ENCODE measurements around the gene CDCP1.
"Not testable (repeated sequence)": the region's sequence is repeated elsewhere in the genome, so short reads cannot be mapped to it uniquely, and the experiment has no call there.

CDCP1 gene

DNA sequence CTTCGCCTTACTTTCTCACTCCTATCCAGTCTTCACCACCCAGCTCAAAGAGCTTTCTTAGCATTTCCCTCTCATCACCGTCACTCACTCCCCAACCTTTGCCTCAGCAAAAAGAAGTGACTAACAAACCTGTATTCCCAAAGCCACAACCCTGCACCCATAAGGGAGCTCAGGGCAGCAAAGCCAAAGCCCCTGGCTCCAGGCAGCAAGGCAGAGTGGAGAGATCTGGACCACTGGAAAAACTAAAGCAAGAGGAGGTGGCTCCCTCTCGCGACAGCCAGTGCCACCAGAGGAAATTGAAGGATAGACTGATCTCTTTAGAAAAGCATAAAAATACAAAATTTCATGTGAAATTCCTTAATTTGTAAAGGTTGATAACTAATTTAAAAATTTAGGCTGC lies 25.1 kb upstream of the CDCP1 start:
- DNase-seq: no peak

DNA sequence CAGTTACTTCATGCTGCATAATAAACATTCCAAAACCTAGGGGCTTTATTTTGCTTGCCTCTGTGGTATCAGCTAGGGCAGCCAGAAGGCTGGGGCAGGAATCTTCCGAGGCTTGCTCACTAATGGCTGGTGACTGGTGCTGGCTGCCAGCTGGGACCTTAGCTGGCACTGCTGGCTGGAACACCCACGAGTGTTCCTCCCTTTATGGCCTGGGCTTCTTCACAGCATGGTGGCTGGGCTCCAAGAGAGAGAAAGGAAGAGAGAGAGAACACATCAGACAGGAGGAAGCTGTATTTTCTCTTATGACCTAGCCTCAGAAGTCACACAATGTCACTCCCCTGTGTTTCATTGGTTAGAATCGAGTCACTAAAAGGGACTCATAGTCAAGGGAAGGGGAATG lies 23.9 kb upstream of the CDCP1 start:
- no peak for DNase-seq

DNA sequence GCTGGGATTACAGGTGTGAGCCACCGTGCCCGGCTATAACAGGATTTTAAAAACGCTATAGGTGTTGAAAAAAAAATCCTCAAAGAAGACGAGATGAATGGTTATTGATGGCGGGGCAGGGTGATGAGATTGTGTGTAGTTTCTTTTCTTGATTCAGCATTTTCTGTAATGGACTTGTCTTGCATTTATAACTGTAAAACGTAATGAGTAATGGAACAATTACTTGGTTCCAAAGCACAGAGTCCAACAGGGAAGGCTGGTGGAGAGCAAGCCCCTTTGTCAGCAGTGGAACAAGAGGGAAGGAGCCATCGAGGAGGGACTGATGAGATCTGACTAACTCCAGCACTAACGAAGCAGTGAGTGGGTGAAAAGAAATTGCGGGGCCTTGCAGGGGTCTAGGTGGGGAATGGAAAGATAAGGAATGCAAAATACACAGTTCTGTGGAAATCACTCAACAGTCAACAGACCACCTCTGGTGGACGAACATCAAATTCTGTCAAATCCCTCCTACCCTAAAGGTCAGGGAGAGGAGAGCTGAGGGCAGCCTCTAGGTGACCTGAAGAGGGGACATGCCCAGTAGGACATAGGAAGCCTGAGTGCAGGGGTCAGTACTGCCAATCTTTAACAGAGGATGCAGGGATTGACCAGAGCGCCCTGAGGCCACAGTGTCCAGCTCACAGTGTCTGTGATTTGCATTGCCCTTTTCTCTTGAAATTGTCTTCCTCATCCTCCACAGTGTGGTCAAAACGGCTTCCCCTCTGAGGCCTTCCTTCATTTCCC lies 23.1 kb upstream of the CDCP1 start:
- no peak for DNase-seq

DNA sequence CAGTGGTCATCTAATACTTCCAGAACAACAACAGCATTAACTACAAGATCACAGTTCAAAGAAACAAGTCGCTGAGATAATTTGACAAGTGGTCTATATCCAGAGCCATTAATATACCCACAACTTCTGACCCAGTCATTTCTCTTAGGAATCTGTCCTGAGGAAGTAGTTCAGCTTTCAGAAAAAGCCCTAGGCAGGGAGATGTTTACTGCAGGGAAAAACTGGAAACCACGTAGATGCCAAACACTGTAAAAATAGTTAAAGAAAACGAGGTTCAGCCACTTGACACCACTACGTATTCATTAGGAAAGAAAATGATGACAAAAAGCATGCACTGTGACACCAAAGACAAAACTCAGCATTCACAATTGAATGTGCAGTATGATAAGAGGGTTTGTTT lies 22.3 kb upstream of the CDCP1 start:
- DNase-seq: no peak

DNA sequence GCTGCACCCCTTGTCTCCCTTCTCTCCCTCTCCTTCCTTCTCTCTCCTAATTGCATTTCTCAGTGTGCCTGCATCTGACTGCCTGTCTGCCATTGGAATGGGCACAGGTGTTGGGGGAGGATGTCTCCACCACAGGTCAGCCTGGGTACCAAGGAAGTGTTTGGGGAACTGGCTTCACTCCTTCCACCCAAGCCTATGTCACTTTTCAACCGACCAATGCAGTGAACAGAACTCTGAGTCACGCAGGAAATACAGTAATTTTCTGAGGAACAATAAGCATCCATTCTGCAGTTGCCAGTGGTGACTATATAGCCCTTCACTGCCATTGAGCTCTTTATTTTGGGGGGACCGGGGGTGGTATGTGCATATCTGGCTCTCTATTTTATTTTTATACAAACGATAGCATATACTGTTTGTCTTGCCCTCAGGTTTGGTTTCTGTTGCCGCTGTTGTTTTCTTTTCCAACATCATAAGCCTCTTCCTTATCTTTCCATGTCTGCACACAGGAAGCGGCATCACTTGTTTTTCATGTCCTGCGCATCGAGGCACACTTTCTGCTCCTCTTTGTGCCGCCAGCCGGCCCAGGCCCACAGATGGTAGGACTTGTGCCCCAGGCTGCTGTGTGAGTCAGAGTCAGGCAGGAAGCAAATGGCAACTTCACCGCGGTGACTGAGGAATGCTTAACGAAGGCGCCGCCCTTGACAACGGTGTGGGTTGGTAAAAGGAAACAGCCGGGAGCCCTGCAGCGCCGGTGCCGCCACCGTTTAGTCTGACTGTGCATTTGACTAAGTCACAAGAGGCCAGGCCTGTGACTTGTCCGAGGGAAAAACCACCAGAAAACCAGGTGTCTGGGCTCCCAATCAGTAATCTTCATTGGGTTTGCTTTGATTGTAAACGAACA lies 21.1 kb upstream of the CDCP1 start:
- peak; percentile 81 for DNase-seq

DNA sequence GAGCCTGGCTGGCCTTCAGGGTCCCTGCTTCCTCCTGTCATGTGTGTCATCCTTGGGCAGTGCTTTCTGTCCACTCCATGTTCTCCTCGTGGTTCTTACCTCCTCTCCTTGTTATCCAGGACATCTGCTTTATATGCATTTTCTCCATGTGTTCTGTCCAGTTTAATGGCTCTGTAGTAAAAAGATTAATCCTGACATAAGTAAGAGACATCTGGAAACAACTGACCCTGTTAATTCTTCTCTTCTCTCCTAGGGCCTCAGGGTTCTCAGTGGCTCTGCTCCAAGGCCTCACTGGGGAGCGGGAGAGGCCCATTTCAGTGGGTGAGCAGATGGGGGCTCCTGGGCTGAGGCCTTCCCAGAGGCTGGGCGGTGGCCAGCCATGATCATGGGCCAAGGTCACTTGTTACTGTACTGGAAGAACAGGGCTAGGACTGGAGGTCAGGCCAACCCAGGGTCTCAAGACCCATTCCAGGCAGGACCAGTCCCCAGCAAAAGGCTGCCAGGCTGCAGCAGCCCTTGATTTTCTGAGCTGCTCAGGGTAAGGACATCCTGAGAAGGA lies 20.2 kb upstream of the CDCP1 start:
- no peak for DNase-seq

DNA sequence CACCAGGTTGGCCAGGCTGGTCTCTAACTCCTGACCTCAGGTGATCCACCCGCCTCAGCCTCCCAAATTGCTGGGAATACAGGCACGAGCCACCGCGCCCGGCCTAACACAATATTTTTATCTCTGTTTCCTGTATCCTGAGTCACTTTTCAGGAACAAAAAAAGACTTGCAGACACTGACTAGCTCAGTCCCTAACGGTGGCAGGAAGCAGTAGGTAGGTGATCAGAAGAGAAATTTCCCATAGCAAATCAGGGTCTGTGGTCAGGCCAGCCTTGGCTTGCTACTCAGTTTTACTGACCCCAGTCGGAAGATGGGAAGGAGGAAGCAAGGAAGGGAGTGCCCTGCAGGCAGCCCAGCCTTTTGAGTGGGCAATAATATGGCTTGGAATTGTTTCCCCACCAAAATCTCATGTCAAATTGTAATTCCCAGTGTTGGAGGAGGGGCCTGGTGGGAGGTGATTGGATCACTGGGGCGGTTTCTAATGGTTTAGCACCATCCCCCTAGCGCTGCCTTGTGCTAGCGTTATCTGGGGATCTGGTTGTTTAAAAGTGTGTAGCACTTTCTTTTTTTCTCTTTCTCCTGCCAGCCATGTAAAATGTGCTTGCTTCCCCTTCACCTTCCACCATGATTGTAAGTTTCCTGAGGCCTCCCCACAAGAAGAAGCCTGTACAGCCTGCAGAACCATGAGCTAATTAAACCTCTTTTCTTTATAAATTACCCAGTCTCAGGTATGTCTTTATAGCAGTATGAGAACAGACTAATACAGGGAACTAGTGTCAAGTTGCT lies 19.5 kb upstream of the CDCP1 start:
- DNase-seq: no peak

DNA sequence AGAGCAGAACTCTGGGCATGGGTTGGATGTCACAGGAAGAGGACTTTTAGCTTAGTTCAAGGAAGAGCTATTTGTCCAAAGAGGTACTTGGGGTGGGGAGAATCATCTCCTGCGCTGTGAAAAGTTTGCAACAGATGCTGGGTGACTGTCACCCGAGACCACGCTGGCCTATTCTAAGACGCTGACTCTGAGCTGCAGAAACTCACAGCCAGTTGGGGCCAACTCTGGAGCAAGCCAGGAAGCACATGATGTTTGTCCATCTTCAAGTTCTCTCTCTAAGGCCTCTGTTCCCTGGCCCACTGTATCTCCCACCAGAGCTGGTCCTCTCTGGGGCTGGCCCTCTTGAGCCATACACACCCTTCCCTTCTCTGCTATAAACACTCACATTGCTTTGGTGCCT lies 17.9 kb upstream of the CDCP1 start:
- DNase-seq: no peak

DNA sequence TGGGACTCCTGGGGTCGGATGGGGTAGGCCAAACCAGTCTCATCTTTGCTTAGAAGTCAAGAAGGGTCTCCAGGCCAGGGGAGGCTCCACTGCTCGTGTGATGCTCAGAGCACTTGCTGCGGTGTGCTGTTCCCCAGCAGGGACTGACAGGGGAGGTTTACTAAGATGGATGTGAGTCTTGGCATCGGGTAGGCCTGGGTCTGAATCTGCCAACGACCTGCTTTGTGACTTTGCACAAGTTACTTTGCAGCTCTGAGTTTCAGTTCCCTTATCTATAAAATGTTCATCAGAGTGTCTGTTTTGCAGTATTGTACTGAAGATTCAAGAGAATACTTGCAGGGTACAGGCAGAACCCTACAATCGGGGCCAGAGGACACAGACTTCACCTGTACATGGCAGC lies 17.3 kb upstream of the CDCP1 start:
- DNase-seq: no peak

DNA sequence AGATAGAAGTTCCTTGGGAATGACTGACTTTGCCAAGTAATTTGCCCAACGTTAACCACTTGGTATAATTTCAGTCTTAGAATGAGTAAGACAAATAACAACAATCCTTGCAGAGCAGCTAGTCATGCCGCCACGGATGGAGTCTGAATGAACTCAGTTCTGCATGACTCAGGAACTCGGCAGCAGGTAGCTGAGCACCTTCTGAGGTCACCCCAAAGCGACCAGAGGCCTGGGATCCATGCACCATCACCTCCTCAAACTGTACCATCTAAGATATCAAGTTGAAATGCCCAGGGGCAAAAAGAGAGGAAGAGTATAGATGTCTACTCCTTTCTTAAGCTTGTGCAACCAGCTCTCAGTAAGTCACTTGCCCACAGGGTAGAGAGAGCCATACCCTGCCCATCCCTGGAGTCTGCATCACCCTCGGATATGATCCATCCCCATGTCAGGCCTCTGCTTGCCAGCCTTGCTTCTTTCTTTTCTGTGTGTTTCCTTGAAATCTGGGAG lies 8.5 kb upstream of the CDCP1 start:
- no peak for DNase-seq

DNA sequence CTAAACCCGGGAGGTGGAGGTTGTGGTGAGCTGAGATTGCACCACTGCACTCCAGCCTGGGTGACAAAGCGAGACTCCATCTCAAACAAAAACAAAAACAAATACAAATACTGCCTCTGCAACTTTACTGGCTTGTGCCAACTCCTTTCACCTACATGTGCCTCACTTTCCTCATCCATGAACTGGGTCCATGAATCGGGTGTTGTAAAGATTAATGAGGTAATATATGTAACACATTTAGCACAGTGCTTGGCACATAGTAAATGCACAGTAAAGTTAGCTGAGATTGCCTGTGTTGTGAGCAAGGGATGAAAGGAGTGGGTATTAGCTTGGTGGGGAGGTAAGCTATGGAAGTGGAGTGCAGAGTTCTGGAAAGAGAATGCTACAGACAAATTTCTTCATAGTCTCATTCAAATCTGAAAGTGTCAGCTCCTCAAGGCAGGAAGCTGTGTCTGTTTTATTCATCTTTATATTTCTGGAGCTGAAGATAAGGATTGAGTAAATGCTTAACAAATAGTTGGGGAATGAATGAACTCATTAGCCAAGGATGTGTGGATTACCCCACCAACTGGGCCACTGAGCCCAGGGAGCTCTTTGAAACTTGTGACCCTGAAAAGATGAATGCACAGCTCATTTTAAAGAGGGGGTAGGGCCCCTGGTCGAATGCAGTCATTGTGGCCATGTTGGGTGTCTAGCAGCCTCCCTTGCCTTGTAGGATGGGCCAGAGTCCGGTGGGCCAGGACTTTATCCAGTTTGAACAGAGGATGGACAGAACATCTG lies 7.7 kb upstream of the CDCP1 start:
- DNase-seq: no peak

DNA sequence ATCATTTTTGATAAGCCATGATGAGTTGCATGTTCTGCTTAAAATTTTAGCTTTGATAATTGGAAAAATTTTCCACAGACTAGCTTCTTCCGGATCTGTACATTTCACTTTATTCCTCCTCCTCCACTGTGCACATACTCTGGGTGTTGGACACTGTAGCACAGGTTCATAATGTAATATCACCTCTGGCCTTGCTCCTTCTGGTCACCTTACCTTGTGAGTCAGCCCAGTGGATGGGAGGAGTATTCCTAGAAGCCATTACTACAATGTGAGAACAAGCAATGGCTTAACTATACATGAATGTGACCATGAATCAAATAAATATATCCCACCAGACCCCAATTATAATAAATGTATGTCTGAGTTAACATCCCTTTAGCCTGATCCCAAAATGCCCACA lies 6.1 kb upstream of the CDCP1 start:
- DNase-seq: no peak

DNA sequence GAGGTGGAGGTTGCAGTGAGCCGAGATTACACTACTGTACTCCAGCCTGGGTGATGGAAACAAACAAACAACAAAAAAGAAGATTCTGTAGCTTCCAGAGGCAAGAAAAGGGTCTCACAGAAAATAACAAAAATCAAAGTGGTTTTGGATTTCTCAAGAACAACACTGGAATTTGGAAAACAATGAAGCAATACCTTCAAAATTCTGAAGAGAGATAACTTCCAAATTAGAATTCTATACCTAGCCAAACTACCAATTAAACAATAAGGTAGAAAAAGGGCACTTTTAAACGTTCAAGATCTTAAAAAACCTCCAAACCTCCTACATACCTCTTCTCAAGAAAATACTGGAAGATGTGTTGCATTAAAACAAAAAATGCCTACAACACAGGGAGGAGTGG lies 4.9 kb upstream of the CDCP1 start:
- no peak for DNase-seq

DNA sequence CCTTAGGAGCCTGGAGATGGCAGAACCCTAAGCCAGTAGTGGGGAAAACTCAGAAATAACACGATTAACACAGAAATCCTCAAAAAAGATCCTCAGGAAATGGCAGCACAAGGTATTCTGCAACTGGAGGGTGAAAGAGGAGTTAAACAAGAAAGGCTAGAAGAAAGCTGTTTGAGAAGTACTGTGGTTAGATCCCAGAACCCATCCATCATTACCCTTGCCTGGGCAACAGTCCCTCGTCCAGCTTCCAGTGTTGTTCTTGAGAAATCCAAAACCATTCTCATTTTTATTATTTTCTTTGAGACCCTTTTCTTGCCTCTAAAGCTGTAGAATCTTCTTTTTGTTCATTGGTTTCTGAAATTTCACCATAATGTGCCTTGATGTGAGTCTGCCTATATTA lies 2.7 kb upstream of the CDCP1 start:
- DNase-seq: no peak

DNA sequence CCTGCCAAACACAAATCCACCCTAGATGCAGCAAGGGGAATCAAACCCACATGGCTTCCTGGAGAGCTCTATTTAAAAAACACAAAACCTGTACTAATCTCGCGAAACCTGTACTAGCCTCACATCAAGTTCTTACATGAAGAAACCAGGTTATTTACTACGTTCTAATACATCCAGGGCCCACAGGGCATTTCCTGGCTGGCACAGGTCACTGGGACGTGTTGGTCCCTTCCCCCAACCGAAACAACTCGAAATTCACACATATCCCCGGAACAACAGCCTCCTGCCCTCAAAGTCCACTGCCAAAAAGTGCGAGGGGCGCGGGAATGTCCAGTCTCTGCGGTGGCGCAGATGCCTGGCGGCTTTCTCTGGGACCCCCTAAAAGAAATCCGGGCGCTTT lies 955 bp downstream of the CDCP1 start:
- no peak for DNase-seq

DNA sequence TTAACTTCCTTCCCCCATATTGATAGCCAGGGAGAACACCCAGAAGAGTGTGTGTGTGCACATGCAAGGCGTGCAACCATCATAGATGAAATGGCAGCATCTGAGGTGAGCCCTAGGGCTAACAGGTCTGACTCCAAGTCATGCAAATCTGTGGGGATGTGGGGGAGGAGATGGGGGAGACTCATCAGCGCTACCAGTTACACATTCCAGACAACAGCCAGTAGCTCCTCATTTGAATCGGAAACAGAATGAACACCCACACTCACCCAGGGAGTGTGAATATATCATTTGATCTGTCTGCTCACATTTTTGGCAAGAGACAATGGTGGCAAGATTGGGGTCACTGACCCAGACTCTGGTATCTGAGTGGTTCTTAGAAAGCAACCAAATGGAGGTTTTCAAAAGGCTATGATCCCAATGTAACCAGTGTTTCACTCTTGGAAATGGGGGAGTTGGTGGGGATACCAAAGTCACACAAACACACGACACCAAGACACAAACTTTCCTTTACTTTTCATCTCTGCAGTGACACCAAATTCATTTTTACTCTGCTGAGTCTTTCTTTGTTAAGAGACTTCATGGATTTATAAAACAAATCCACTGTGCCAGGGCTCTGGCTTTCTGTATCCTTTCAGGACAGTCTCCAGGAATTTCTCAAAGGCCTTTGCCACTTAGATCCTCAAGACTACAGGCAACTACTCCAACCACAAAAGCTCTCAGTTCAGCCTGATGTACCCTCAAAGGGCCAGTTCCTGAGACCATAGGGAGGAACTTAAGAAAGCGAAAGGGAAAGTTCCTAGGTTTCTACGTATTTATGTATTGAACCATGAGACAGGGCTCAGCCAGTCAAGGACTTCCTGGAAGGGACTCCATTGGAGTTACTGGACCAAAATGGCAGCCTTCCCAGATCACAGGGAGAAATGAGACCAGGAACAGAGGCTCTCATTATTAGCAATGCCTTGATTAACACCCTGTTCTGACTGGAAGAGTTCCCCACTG lies 2.2 kb downstream of the CDCP1 start:
- no peak for DNase-seq

DNA sequence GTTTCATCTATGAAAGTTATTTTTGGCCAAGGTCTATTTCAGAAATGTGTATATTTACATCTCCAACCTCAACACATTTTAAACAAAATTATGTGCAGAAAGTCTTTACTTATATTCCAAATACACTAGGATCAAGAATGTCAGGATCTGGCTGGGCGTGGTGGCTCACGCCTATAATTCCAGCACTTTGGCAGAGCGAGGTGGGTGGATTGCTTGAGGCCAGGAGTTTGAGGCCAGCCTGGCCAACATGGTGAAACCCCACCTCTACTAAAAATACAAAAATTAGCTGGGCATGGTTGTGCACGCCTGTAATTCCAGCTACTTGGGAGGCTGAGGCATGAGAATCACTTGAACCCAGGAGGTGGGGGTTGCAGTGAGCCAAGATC lies 5.4 kb downstream of the CDCP1 start:
- DNase-seq: not testable (repeated sequence)

DNA sequence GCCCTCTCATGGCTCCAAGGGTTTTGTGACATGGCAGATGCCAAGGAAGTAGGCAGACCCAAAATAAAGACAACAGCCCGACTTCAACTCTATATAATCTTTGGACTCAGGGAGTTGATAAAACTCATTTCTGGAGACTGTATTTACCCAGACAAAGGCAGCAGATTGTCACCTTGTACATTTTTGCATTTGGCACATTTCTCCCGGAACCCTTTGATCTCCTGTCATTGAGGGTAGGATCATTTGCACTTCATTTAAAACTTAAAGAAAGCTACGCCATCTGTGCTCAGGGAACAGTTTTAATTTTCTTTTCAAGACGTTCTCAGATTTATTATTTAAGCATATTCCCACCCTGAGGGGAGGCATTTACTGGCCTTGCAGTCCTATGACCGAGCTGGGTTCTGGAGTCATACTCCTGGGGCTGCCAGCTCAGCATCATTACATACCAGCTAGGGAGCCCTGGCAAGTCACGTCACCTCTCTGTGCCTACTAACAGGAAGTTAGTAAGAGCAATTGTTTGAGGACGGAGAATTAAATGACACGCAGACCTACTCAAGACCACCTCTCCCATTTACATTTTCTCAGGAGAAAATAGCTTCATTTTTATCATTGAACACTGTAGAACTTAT lies 5.9 kb downstream of the CDCP1 start:
- DNase-seq: no peak

DNA sequence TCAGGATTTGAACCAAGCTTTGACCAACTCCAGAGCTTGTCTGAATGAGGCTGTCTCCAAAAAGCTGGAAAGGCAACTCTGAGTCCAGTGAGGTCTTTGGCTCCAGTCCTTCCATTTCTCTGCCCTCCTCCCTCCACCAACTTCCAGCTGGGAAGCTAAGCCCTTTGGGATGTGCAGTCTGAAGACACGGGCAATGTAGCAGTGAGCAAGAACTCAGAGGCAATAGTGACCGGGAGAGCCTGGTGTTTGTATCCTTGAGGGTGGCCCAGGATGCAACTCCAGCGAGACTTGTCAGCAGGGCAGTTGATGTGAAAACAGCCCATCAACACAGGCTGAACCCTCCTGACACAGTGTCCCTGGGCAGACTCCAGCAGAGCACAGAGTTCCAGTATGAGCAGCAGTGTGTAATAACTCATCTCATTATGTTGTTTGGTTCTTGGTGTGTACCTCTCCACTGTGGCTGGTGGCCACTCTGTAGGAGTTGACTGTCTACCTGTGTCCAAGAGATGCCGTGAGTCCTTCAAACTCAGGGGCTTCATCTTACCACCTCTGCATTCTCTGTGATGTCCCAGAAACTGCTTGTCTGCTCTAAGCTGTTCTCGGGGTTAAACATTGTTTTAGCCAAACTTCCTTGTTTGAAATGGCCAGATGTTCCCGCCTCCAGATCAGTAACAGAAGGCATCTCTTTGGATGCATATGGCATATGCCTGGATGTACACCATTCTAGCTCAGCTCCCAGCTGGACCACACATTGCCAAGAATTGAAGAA lies 6.6 kb downstream of the CDCP1 start:
- no peak for DNase-seq

Data from hematopoietic multipotent progenitor cell treated with erythropoietin and hydrocortisone succinate and interleukin-3 and kit ligand, for 8 days (in vitro differentiated cells).